ENCODE data around the gene SZT2.

- TF ChIP-seq CTCF (IDR thresholded peaks at IDR 0.05), result no peak
- TF ChIP-seq POLR2A (IDR thresholded peaks at IDR 0.05), result no peak
Observed at GRCh38 chr1:43446881-43447835, 57.5 kb downstream of the SZT2 start.

Data from breast epithelium (tissue), 3 donors.